Coronary artery (tissue), 2 donors: Measurements from ENCODE around the gene DNAI2.

Source experiments
- DNase-seq: peaks from one replicate; pipeline ENCODE4 v3.0.0-alpha.2; 2017; ENCODE audit warnings: low spot score
- H3K27ac ChIP-seq, 2 donors: fragments of 200-600 bp; sonication (generic); one replicate each; pipeline ENCODE4 v1.5.1; 2016 to 2019
- H3K4me3 ChIP-seq: fragments of 200-600 bp; sonication (generic); 2 replicates; pipeline ENCODE4 v1.5.1; 2016; ENCODE audit warnings: mild to moderate bottlenecking, moderate library complexity
- CTCF ChIP-seq: fragments of 200-600 bp; sonication (generic); IDR thresholded peaks from one replicate; pipeline ENCODE4 v1.5.1; 2019; ENCODE audit warnings: antibody characterized with exemption

DNAI2 gene

DNA sequence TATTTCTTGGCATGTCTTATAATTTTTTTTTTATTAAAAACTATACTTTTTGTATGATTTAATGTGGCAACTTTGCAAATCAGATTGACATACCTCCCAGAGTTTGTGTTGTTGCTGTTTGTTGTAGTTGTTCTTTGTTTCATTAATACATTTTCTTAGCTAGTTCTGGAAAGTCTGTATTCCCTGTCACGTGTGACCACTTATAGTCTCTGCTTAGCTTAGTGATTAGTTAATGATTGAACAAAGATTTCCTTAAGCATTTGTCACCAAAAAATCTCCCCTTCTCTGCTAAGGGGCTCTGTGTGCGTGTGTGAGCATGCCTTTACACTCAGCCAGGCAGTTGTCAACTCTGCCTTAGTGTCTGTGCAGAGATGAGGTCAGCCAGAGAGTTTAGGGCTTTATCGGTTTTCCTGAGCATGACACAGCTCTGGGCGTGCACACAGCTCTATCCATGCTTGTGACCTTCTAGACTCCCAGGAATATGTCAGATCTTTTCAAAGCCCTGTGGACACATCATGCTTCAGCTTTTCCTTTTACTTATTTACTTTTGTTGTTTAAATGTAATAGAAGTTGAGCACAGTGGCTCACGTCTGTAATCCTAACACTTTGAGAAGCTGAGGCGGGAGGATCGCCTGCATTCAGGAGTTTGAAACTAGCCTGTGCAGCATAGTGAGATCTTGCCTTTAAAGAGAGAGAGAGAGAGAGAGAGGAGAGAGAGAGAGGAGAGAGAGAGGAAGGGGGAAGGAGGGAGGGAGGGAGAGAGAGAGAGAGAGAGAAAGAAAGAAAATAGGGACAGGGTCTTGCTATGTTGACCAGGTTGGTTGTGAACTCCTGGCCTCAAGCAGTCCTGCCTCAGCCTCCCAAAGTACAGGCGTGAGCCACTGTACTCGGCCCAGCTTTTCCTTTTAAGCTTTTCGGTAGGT lies 21.9 kb downstream of the DNAI2 start:
- DNase-seq, result no peak
- TF ChIP-seq CTCF, result no peak
- H3K4me3 ChIP-seq, result no peak overlapping the region
- H3K27ac ChIP-seq, result no peak overlapping the region

DNA sequence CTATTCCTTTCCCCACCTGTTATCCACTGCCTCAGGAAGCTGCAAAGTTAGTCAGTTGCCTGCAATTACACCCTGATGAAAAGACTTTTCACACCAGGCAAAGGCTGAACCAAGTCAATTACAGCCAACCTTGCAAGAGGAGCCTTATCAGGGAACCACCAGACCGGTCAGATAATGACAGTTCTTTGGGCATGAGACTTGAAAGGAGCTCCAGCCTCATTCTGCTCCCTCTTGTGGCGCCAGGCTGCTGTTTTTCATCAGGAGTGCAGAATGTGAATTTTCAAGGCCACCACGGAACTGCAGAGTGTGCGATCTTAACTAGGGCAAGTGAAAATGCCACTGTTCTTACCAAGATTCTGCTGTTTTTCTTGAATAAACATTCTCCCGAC lies 22.5 kb downstream of the DNAI2 start:
- no peak for TF ChIP-seq CTCF
- Histone ChIP-seq H3K27ac (no peak overlapping the region), H3K4me3 (no peak overlapping the region)
- DNase-seq, result no peak

GRCh38 chr17:74297941-74298340 lies 23.9 kb downstream of the DNAI2 start:
- Histone ChIP-seq H3K4me3 (no peak overlapping the region), H3K27ac (no peak overlapping the region)
- TF ChIP-seq CTCF, result no peak
- no peak for DNase-seq

- Histone ChIP-seq H3K4me3 (no peak overlapping the region), H3K27ac (no peak overlapping the region)
- no peak for DNase-seq
- no peak for TF ChIP-seq CTCF
These were observed 24.7 kb downstream of the DNAI2 start for GRCh38 chr17:74298778-74299177.

DNA sequence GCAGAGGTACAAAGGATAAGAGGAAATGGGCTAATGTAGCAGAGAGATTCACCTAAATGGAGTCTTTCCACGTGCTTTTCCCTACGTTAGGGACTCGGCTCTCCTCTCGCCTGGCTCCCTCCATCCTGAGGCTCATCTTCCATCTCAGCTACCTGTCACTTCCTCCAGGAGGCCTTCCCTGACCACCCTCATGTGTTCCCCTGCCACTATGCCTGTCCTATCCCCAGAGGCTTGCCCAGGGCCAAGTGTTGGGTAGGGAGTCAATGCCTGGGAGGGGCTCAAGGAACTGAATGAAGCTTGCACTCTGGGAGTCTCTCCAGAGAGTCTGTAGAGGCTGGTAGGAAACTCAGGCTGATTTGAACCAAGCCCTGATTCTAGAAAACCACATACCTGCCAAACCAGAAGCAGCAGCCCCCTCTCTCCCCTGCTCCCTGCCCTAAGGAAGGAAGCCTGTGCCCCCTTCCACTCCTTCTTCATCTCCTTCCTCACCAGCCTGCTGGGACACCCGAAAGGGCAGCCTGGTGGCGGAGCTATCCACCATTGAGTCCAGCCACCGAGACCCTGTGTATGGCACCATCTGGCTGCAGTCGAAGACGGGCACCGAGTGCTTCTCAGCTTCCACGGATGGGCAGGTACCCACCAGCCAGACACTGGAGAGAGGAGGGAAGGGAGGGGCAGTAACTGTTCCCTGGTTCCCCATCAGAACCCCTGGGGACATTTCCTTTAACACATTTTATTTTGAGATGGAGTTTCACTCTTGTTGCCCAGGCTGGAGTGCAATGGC lies 25.4 kb downstream of the DNAI2 start:
- TF ChIP-seq CTCF, result no peak
- Histone ChIP-seq H3K4me3 (no peak overlapping the region), H3K27ac (no peak overlapping the region)
- DNase-seq, result no peak

- Histone ChIP-seq H3K27ac (no peak overlapping the region), H3K4me3 (no peak overlapping the region)
- DNase-seq, result no peak
- TF ChIP-seq CTCF, result no peak
These were observed 29.3 kb downstream of the DNAI2 start for GRCh38 chr17:74303305-74303704.
